ENCODE measurements around the gene HVCN1. TPM values are rescaled to one million over a fixed set of nuclear protein-coding genes. Genes with fewer than 3 reads are reported as not detected.

Gene HVCN1
- total and polyA plus RNA-seq, 2 of the 8 experiments (the other 6 are each of a cell fraction or from before 2014, with no cell fraction given), result 5.8 to 11.2 TPM

GRCh38 chr12:110698171-110698902 lies 9.4 kb upstream of the HVCN1 start (continued):
- TF ChIP-seq CTCF (IDR thresholded peaks at IDR 0.05; ENCODE audit: control extremely low read depth in 1 of 3, insufficient read depth in 1 of 3, low read depth in 1 of 3, low read length in 3 of 3) (peak; percentile 81 to 97 (median 94)), SP4 (IDR thresholded peaks at IDR 0.05; ENCODE audit: low read length) (0 out of 2 replicates have a peak, but pooled peaks have one; percentile 61), RAD21 (IDR thresholded peaks at IDR 0.05 in 1 of 2, conservative IDR thresholded peaks at IDR 0.05 in 1 of 2; ENCODE audit: low read depth in 2 of 2, low read length in 2 of 2) (peak; percentile 78 to 79), TCF12 (IDR thresholded peaks at IDR 0.05; ENCODE audit: low read depth, low read length) (no peak), BRCA1 (IDR thresholded peaks at IDR 0.05; ENCODE audit: low read depth, low read length) (no peak)

Data from H1 (cell line).